Type B pancreatic cell (in vitro differentiated cells): ENCODE data around the gene SVIL. TPM values are rescaled to one million over a fixed set of nuclear protein-coding genes. Genes with fewer than 3 reads are reported as not detected.
A peak's percentile ranks its signal among the peaks of the same experiment; 100 is the strongest.

Source experiments
- DNase-seq: peaks from one replicate; pipeline ENCODE4 v3.0.0; 2021; ENCODE audit warnings: mixed read lengths; ENCODE audit not compliant: unreplicated experiment; ENCODE audit errors: extremely low spot score
- H3K27ac Mint-ChIP-seq: 2 replicates; pipeline ENCODE4 v1.8.0; 2021; ENCODE audit warnings: mild to moderate bottlenecking, mixed read lengths
- H3K27me3 Mint-ChIP-seq: 2 replicates; pipeline ENCODE4 v1.8.0; 2021; ENCODE audit warnings: mixed read lengths
- H3K36me3 Mint-ChIP-seq: 2 replicates; pipeline ENCODE4 v1.8.0; 2021; ENCODE audit warnings: mixed read lengths
- H3K4me1 Mint-ChIP-seq: one replicate; pipeline ENCODE4 v1.8.0; 2021; ENCODE audit warnings: mixed read lengths; ENCODE audit not compliant: unreplicated experiment
- H3K4me3 Mint-ChIP-seq: 2 replicates; pipeline ENCODE4 v1.8.0; 2021; ENCODE audit warnings: mild to moderate bottlenecking, mixed read lengths
- H3K9me3 Mint-ChIP-seq: 2 replicates; pipeline ENCODE4 v1.8.0; 2021; ENCODE audit warnings: mixed read lengths
- CTCF ChIP-seq: fragments of 200-600 bp; sonication (generic); conservative IDR thresholded peaks from 2 replicates; pipeline ENCODE4 v1.5.0; 2021; ENCODE audit warnings: antibody characterized with exemption, mild to moderate bottlenecking
- total RNA-seq: library from RNA; stranded (reverse); gene quantifications from 2 replicates; pipeline ENCODE4 v1.2.1, GENCODE V29; 2021; ENCODE audit warnings: low replicate concordance

SVIL gene
- total RNA-seq, 1 donor from 2014 or later = 171 TPM

- no peak for TF ChIP-seq CTCF
- peaks cover 20% of the 10 kb centered on the region for H3K9me3 Mint-ChIP-seq
- peaks cover 65% of the 10 kb centered on the region for H3K36me3 Mint-ChIP-seq
- H3K27me3 Mint-ChIP-seq = no peaks in the 10 kb centered on the region
- no peak for DNase-seq
- H3K4me3 Mint-ChIP-seq = no peak overlapping the region
- peaks cover 34% of the 10 kb centered on the region for H3K4me1 Mint-ChIP-seq
- no peak overlapping the region for H3K27ac Mint-ChIP-seq
Measured at GRCh38 chr10:29652192-29652591, 17.4 kb upstream of the SVIL start.

- peaks cover 38% of the 10 kb centered on the region for H3K4me1 Mint-ChIP-seq
- no peak overlapping the region for H3K4me3 Mint-ChIP-seq
- no peaks in the 10 kb centered on the region for H3K27me3 Mint-ChIP-seq
- TF ChIP-seq CTCF = no peak
- no peak for DNase-seq
- H3K27ac Mint-ChIP-seq = peak overlapping the region; percentile 35
- peaks cover 20% of the 10 kb centered on the region for H3K9me3 Mint-ChIP-seq
- H3K36me3 Mint-ChIP-seq = peaks cover 61% of the 10 kb centered on the region
Measured at GRCh38 chr10:29651767-29652166, 17.0 kb upstream of the SVIL start.

GRCh38 chr10:29650552-29650944 is 15.8 kb upstream of the SVIL start:
- peak overlapping the region; percentile 35 for H3K27ac Mint-ChIP-seq
- TF ChIP-seq CTCF = no peak
- H3K4me3 Mint-ChIP-seq = no peak overlapping the region
- H3K36me3 Mint-ChIP-seq = peaks cover 52% of the 10 kb centered on the region
- no peak for DNase-seq
- peaks cover 50% of the 10 kb centered on the region for H3K4me1 Mint-ChIP-seq
- no peaks in the 10 kb centered on the region for H3K27me3 Mint-ChIP-seq
- peaks cover 20% of the 10 kb centered on the region for H3K9me3 Mint-ChIP-seq

GRCh38 chr10:29649561-29650551 is 15.1 kb upstream of the SVIL start:
- Mint-ChIP-seq H3K4me3 (peak overlapping the region; percentile 15), H3K4me1 (peaks cover 54% of the 10 kb centered on the region), H3K36me3 (peaks cover 47% of the 10 kb centered on the region), H3K9me3 (peaks cover 20% of the 10 kb centered on the region), H3K27ac (peak overlapping the region; percentile 81), H3K27me3 (no peaks in the 10 kb centered on the region)
- no peak for DNase-seq
- no peak for TF ChIP-seq CTCF

GRCh38 chr10:29648983-29649268 is 14.2 kb upstream of the SVIL start:
- peaks cover 20% of the 10 kb centered on the region for H3K9me3 Mint-ChIP-seq
- no peak for DNase-seq
- H3K4me1 Mint-ChIP-seq = peaks cover 63% of the 10 kb centered on the region
- H3K4me3 Mint-ChIP-seq = no peak overlapping the region
- H3K27ac Mint-ChIP-seq = peak overlapping the region; percentile 81
- H3K27me3 Mint-ChIP-seq = no peaks in the 10 kb centered on the region
- H3K36me3 Mint-ChIP-seq = peaks cover 50% of the 10 kb centered on the region
- no peak for TF ChIP-seq CTCF
